ENCODE data around the gene CYP21A2. TPM values are rescaled to one million over a fixed set of nuclear protein-coding genes. Genes with fewer than 3 reads are reported as not detected.
"Not testable (repeated sequence)": the region's sequence is repeated elsewhere in the genome, so short reads cannot be mapped to it uniquely, and the experiment has no call there.

The CYP21A2 gene
- not detected in 2 replicates for total RNA-seq (2014; rRNA removed; shearing (Covaris generic))
- not detected in 2 replicates for polyA plus RNA-seq (2015; cell fraction: cytosol; rRNA removed)
- not detected in 2 replicates for polyA plus RNA-seq (2015; cell fraction: nucleus; rRNA removed)

DNA sequence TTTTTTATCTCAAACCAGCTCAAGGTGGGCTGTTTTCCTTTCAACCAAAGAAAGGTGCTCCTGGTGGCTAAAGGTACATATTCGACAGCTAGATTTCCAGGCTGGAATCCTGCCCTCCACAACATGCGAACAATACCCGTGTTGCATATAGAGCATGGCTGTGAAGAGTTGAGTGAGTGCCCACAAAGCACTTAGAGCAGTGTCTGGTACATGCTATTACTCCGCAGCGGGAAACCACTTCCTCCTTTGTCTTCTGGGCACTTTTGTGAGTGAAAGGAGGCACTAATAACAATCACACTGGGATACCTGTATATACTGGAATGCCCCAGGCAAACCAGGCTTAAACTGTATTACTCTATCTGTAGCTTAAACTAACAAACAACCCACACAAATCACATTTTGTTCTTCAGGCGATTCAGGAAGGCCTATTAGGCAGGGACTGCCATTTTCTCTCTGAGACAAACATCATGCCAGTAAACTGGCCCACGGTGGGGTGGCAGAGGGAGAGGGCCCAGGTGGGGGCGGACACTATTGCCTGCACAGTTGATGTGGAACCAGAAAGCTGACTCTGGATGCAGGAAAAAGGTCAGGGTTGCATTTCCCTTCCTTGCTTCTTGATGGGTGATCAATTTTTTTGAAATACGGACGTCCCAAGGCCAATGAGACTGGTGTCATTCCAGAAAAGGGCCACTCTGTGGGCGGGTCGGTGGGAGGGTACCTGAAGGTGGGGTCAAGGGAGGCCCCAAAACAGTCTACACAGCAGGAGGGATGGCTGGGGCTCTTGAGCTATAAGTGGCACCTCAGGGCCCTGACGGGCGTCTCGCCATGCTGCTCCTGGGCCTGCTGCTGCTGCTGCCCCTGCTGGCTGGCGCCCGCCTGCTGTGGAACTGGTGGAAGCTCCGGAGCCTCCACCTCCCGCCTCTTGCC lies at the start of gene CYP21A2:
Gene CYP21A2 (plus strand): TSS at position 818 of the 927 bp plus-strand sequence. CDS start 8 bp downstream, at position 826.
- in situ Hi-C loops (cut with HindIII; ENCODE audit: low pct_unique_long_range_greater_than_20kb, low sequenced_read_pairs); DNase-seq (ENCODE audit: low read depth, low spot score): not testable (repeated sequence)

DNA sequence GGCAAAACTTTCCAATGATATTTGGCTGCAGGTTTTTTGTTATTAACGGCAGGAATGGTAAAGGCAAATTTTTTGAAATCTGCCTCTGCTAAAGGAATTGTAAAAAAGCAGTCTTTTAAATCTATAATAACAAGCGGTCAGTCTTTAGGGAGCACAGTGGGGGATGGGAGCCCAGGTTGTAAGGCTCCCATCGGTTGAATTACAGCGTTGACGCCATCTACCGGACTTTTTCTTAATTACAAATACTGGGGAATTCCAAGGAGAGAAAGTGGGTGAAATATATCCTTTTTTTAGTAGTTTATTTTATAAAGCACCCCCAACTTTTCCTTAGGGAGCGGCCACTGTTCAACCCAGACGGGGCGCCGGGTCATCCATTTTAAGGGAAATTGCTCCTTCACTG lies 48.9 kb upstream of the CYP21A2 start:
- DNase-seq (ENCODE audit: low read depth, low spot score); in situ Hi-C loops (cut with HindIII; ENCODE audit: low pct_unique_long_range_greater_than_20kb, low sequenced_read_pairs): not testable (repeated sequence)

DNA sequence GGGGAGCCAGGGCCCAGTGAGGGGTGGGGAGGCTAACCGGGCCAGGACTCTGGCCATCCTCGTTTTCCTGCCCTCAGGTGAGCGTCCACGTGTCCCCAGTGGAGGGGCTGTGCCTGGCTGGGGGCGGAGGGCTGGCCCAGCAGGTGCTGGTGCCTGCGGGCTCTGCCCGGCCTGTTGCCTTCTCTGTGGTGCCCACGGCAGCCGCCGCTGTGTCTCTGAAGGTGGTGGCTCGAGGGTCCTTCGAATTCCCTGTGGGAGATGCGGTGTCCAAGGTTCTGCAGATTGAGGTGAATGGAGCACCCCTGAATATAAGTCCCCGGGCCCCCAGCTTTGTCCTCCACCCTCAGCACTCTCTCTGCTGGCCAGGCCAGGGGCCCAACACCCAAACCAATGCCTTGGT lies 43.8 kb upstream of the CYP21A2 start:
- DNase-seq (ENCODE audit: low read depth, low spot score); in situ Hi-C loops (cut with HindIII; ENCODE audit: low pct_unique_long_range_greater_than_20kb, low sequenced_read_pairs): not testable (repeated sequence)

DNA sequence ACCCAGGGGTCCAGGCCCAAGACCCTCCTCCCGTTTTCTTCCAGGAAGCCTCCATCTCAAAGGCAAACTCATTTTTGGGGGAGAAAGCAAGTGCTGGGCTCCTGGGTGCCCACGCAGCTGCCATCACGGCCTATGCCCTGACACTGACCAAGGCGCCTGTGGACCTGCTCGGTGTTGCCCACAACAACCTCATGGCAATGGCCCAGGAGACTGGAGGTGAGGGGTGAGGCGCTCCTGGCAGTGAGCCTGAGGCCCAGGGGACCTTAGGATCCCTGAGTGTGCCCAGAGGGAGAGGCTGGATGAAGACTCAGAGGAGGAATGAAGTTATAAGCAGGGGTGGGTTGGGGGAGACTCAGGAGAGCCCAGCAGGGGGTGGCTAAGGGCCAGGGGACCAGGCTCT lies 41.8 kb upstream of the CYP21A2 start:
- in situ Hi-C loops (cut with HindIII; ENCODE audit: low pct_unique_long_range_greater_than_20kb, low sequenced_read_pairs) = not testable (repeated sequence)

DNA sequence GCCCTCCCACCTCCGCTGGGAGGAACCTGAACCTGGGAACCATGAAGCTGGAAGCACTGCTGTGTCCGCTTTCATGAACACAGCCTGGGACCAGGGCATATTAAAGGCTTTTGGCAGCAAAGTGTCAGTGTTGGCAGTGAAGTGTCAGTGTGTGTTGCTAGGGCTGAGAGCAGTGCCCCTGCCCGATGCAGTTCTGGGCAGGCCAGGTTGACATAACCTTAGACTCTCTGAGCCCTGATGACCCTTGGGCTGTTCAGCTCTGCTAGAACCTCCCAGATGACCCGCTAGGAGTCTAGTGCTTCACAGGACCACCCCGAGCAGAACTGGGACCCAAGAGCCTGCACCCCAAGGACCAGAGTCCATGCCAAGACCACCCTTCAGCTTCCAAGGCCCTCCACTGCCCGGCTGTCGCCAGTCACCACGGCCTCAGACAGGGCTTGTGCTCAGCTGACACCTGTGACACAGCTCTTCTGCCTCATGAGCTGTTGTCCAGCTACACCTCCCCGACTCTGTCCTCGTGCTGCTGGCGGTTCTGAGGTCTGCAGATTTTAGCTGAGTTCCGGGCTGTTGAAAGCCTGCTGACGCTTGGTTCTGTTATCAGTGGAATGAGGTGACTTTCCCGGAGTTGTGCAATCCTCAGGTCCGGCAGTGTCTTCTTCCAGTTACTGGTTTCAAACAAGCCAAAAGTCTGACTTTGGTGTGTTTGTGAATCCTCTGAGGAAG lies 35.5 kb upstream of the CYP21A2 start:
- DNase-seq (ENCODE audit: low read depth, low spot score); in situ Hi-C loops (cut with HindIII; ENCODE audit: low pct_unique_long_range_greater_than_20kb, low sequenced_read_pairs): not testable (repeated sequence)

More for the DNA sequence above, 41.8 kb upstream of the CYP21A2 start:
- DNase-seq (ENCODE audit: low read depth, low spot score) = not testable (repeated sequence)

GRCh38 chr6:32003301-32003700 lies 34.9 kb upstream of the CYP21A2 start:
- DNase-seq (ENCODE audit: low read depth, low spot score); in situ Hi-C loops (cut with HindIII; ENCODE audit: low pct_unique_long_range_greater_than_20kb, low sequenced_read_pairs): not testable (repeated sequence)

- DNase-seq (ENCODE audit: low read depth, low spot score); in situ Hi-C loops (cut with HindIII; ENCODE audit: low pct_unique_long_range_greater_than_20kb, low sequenced_read_pairs): not testable (repeated sequence)
Measured at GRCh38 chr6:32004393-32004792, 33.8 kb upstream of the CYP21A2 start.

DNA sequence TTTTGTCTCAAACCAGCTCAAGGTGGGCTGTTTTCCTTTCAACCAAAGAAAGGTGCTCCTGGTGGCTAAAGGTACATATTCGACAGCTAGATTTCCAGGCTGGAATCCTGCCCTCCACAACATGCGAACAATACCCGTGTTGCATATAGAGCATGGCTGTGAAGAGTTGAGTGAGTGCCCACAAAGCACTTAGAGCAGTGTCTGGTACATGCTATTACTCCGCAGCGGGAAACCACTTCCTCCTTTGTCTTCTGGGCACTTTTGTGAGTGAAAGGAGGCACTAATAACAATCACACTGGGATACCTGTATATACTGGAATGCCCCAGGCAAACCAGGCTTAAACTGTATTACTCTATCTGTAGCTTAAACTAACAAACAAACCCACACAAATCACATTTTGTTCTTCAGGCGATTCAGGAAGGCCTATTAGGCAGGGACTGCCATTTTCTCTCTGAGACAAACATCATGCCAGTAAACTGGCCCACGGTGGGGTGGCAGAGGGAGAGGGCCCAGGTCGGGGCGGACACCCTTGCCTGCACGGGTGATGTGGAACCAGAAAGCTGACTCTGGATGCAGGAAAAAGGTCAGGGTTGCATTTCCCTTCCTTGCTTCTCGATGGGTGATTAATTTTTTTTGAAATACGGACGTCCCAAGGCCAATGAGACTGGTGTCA lies 33.2 kb upstream of the CYP21A2 start:
- in situ Hi-C loops (cut with HindIII; ENCODE audit: low pct_unique_long_range_greater_than_20kb, low sequenced_read_pairs); DNase-seq (ENCODE audit: low read depth, low spot score): not testable (repeated sequence)

DNA sequence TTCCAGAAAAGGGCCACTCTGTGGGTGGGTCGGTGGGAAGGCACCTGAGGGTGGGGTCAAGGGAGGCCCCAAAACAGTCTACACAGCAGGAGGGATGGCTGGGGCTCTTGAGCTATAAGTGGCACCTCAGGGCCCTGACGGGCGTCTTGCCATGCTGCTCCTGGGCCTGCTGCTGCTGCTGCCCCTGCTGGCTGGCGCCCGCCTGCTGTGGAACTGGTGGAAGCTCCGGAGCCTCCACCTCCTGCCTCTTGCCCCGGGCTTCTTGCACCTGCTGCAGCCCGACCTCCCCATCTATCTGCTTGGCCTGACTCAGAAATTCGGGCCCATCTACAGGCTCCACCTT lies 32.7 kb upstream of the CYP21A2 start:
- in situ Hi-C loops (cut with HindIII; ENCODE audit: low pct_unique_long_range_greater_than_20kb, low sequenced_read_pairs); DNase-seq (ENCODE audit: low read depth, low spot score): not testable (repeated sequence)

DNA sequence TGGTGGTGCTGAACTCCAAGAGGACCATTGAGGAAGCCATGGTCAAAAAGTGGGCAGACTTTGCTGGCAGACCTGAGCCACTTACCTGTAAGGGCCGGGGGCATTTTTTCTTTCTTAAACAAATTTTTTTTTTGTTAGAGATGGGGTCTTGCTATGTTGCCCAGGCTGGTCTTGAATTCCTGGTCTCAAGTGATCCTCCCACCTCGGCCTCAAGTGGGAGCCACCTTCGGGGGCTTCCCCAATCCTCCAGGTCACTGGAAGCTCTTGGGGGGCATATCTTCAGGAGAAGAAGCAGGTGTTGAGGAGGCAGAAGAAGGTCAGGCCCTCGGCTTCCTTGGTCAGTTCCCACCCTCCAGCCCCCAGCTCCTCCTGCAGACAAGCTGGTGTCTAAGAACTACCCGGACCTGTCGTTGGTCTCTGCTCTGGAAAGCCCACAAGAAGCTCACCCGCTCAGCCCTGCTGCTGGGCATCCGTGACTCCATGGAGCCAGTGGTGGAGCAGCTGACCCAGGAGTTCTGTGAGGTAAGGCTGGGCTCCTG lies 32.2 kb upstream of the CYP21A2 start:
- DNase-seq (ENCODE audit: low read depth, low spot score); in situ Hi-C loops (cut with HindIII; ENCODE audit: low pct_unique_long_range_greater_than_20kb, low sequenced_read_pairs): not testable (repeated sequence)

DNA sequence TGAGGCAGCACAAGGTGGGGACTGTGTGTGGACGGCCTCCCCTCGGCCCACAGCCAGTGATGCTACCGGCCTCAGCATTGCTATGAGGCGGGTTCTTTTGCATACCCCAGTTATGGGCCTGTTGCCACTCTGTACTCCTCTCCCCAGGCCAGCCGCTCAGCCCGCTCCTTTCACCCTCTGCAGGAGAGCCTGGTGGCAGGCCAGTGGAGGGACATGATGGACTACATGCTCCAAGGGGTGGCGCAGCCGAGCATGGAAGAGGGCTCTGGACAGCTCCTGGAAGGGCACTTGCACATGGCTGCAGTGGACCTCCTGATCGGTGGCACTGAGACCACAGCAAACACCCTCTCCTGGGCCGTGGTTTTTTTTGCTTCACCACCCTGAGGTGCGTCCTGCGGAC lies 31.1 kb upstream of the CYP21A2 start:
- DNase-seq (ENCODE audit: low read depth, low spot score); in situ Hi-C loops (cut with HindIII; ENCODE audit: low pct_unique_long_range_greater_than_20kb, low sequenced_read_pairs): not testable (repeated sequence)

- in situ Hi-C loops (cut with HindIII; ENCODE audit: low pct_unique_long_range_greater_than_20kb, low sequenced_read_pairs); DNase-seq (ENCODE audit: low read depth, low spot score): not testable (repeated sequence)
Measured at GRCh38 chr6:32008037-32008436, 30.2 kb upstream of the CYP21A2 start.

GRCh38 chr6:32008616-32009015 lies 29.6 kb upstream of the CYP21A2 start:
- DNase-seq (ENCODE audit: low read depth, low spot score); in situ Hi-C loops (cut with HindIII; ENCODE audit: low pct_unique_long_range_greater_than_20kb, low sequenced_read_pairs): not testable (repeated sequence)

- in situ Hi-C loops (cut with HindIII; ENCODE audit: low pct_unique_long_range_greater_than_20kb, low sequenced_read_pairs) = not testable (repeated sequence)
Measured at GRCh38 chr6:32009537-32009936, 28.7 kb upstream of the CYP21A2 start.

DNA sequence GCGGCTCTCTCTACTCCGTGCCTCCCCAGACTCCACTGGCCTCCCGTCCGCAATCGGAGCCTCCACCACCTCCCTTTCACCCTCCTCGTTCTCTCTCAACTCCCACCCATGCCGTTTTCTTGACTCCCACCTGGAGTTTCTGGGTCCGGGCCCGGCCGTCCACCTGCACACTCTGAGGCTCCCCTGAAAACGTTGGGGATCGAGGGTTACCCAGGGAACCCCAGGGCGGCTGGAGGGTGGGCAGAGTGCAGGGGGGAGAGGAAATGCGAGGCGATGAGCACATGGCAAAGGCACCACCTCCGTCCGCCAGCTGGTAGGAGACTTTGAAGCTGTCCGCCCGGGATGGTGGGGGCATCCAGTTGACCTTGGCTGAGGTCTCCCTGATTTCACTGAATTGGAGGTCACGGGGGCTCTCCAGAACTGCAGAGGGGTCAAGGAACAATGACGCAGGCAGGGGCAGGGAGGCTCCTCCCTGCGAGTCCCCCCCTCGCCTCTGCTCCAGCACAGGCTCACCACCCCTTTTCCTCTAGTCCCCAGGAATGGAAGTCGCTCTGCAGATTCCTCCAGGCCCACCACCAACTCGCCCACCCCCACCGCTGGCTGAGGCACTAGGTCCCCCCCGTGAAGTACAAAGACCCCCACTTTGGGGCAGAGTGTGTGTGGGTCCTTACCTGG lies 27.2 kb upstream of the CYP21A2 start:
- in situ Hi-C loops (cut with HindIII; ENCODE audit: low pct_unique_long_range_greater_than_20kb, low sequenced_read_pairs); DNase-seq (ENCODE audit: low read depth, low spot score): not testable (repeated sequence)

More at GRCh38 chr6:32009537-32009936, 28.7 kb upstream of the CYP21A2 start:
- not testable (repeated sequence) for DNase-seq (ENCODE audit: low read depth, low spot score)

- DNase-seq (ENCODE audit: low read depth, low spot score); in situ Hi-C loops (cut with HindIII; ENCODE audit: low pct_unique_long_range_greater_than_20kb, low sequenced_read_pairs): not testable (repeated sequence)
Measured at GRCh38 chr6:32012941-32013617, 25.1 kb upstream of the CYP21A2 start.
